ENCODE results near the gene NTHL1.

Gene NTHL1

GRCh38 chr16:2007081-2007836 lies 40.4 kb downstream of the NTHL1 start:
- no peak for DNase-seq

- DNase-seq, result no peak
Observed at GRCh38 chr16:2006317-2006716, 41.3 kb downstream of the NTHL1 start.

GRCh38 chr16:2005646-2006045 lies 42.0 kb downstream of the NTHL1 start:
- DNase-seq, result no peak

- no peak for DNase-seq
Observed at GRCh38 chr16:2004795-2005517, 42.7 kb downstream of the NTHL1 start.

GRCh38 chr16:2003827-2004641 lies 43.6 kb downstream of the NTHL1 start:
- peak; percentile 89 for DNase-seq

GRCh38 chr16:2003231-2003826 lies 44.3 kb downstream of the NTHL1 start:
- no peak for DNase-seq

GRCh38 chr16:2002406-2003230 lies 45.0 kb downstream of the NTHL1 start:
- no peak for DNase-seq

- no peak for DNase-seq
Observed at GRCh38 chr16:2001456-2002355, 45.9 kb downstream of the NTHL1 start.

GRCh38 chr16:2001035-2001434 lies 46.6 kb downstream of the NTHL1 start:
- DNase-seq, result no peak

GRCh38 chr16:1999866-2000514 lies 47.6 kb downstream of the NTHL1 start:
- DNase-seq, result no peak

GRCh38 chr16:1998852-1999801 lies 48.5 kb downstream of the NTHL1 start:
- DNase-seq, result no peak

GRCh38 chr16:1998360-1998835 lies 49.2 kb downstream of the NTHL1 start:
- no peak for DNase-seq

- DNase-seq, result no peak
Observed at GRCh38 chr16:1997494-1998359, 49.9 kb downstream of the NTHL1 start.

GRCh38 chr16:1993731-1994131 lies 53.9 kb downstream of the NTHL1 start:
- DNase-seq, result no peak

- DNase-seq, result no peak
Observed at GRCh38 chr16:1992704-1993317, 54.8 kb downstream of the NTHL1 start.

- DNase-seq, result peak; percentile 99
Observed at GRCh38 chr16:1991948-1992703, 55.5 kb downstream of the NTHL1 start.

- DNase-seq, result no peak
Observed at GRCh38 chr16:1991588-1991947, 56.1 kb downstream of the NTHL1 start.

All from activated CD4-positive, alpha-beta T cell treated with anti-CD3 and anti-CD28 coated beads, Interleukin-2, amount 50 U/mL, for 1 hour (primary cell).